CD14-positive monocyte (primary cell): ENCODE measurements around the gene EVL. TPM values are rescaled to one million over a fixed set of nuclear protein-coding genes. Genes with fewer than 3 reads are reported as not detected.
"Not testable (repeated sequence)": the region's sequence is repeated elsewhere in the genome, so short reads cannot be mapped to it uniquely, and the experiment has no call there.

Experiments
- DNase-seq, 3 donors: peaks; one replicate each; pipeline ENCODE4 v3.0.0-alpha.2; 2011 to 2022
- H2AFZ ChIP-seq: 2 replicates; pipeline ENCODE4 v1.6.0; 2012; ENCODE audit warnings: mild to moderate bottlenecking, low read depth, low read length, inconsistent platforms; ENCODE audit not compliant: insufficient read depth, poor library complexity, severe bottlenecking
- H3K27ac ChIP-seq, 2 donors: 1 replicate in 1 of 2; 2 replicates in 1 of 2; pipeline ENCODE4 v1.5.1; 2012 to 2013; ENCODE audit warnings: low read length in 2 of 2, control low read depth in 1 of 2, inconsistent platforms in 1 of 2, low read depth in 1 of 2, mild to moderate bottlenecking in 1 of 2
- H3K27me3 ChIP-seq, 2 donors: one replicate each; pipeline versions ENCODE4 v1.6.0 to v1.6.1; 2011 to 2013; ENCODE audit warnings: low read length in 2 of 2; ENCODE audit not compliant: control insufficient read depth in 2 of 2, insufficient read depth in 2 of 2
- H3K36me3 ChIP-seq, 2 donors: replicated peaks in 1 of 2; 1 replicate in 1 of 2; 2 replicates in 1 of 2; pipeline versions ENCODE4 v1.5.1 to v1.6.1; 2012 to 2013; ENCODE audit warnings: low read length in 2 of 2, control low read depth in 1 of 2, inconsistent platforms in 1 of 2, mild to moderate bottlenecking in 1 of 2; ENCODE audit not compliant: insufficient read depth in 2 of 2, control insufficient read depth in 1 of 2
- H3K4me1 ChIP-seq, 2 donors: 1 replicate in 1 of 2; 2 replicates in 1 of 2; pipeline versions ENCODE4 v1.5.1 to v1.6.1; 2012 to 2013; ENCODE audit warnings: low read length in 2 of 2, control low read depth in 1 of 2, inconsistent platforms in 1 of 2, mild to moderate bottlenecking in 1 of 2, moderate library complexity in 1 of 2; ENCODE audit not compliant: insufficient read depth in 2 of 2, control insufficient read depth in 1 of 2
- H3K4me2 ChIP-seq: replicated peaks from 2 replicates; pipeline ENCODE3; 2012; ENCODE audit warnings: low read length, moderate library complexity, mild to moderate bottlenecking; ENCODE audit not compliant: poor library complexity, severe bottlenecking; ENCODE audit errors: extremely low read depth
- H3K4me3 ChIP-seq, 3 experiments: fragments of 200-600 bp in 1 of 3; sonication (generic) in 1 of 3; replicated peaks in 1 of 3; 1 replicate in 2 of 3; 2 replicates in 1 of 3; pipeline ENCODE4 v1.5.1; 2011 to 2013; ENCODE audit warnings: low read length in 3 of 3, mild to moderate bottlenecking in 3 of 3, control low read depth in 2 of 3, low read depth in 2 of 3, inconsistent platforms in 1 of 3, moderate library complexity in 1 of 3
- H3K79me2 ChIP-seq: 2 replicates; pipeline ENCODE4 v1.6.0; 2012; ENCODE audit warnings: mild to moderate bottlenecking, control low read depth, inconsistent platforms, low read length, moderate library complexity; ENCODE audit not compliant: insufficient read depth
- H3K9ac ChIP-seq: 2 replicates; pipeline ENCODE4 v1.6.0; 2017; ENCODE audit warnings: low read length, mild to moderate bottlenecking; ENCODE audit not compliant: insufficient read depth, poor library complexity, severe bottlenecking
- H3K9me3 ChIP-seq, 2 donors: replicated peaks in 1 of 2; 1 replicate in 1 of 2; 2 replicates in 1 of 2; pipeline versions ENCODE4 v1.5.1 to v1.6.1; 2012 to 2013; ENCODE audit warnings: low read length in 2 of 2, control low read depth in 1 of 2; ENCODE audit not compliant: control insufficient read depth in 1 of 2, insufficient read depth in 1 of 2
- H4K20me1 ChIP-seq: 2 replicates; pipeline ENCODE4 v1.6.0; 2012; ENCODE audit warnings: mild to moderate bottlenecking, low read length, control low read depth, moderate library complexity; ENCODE audit not compliant: insufficient read depth
- H3K27ac Mint-ChIP-seq, 7 donors: one replicate each; pipeline ENCODE4 v1.8.0; 2020; ENCODE audit warnings: mild to moderate bottlenecking in 7 of 7, mixed read lengths in 7 of 7, moderate library complexity in 6 of 7, inconsistent platforms in 2 of 7
- H3K27me3 Mint-ChIP-seq, 3 donors: one replicate each; pipeline ENCODE4 v1.8.0; 2021 to 2022; ENCODE audit warnings: low read depth in 3 of 3, mild to moderate bottlenecking in 3 of 3, mixed read lengths in 3 of 3, moderate library complexity in 3 of 3, inconsistent platforms in 1 of 3
- H3K36me3 Mint-ChIP-seq, 2 donors: one replicate each; pipeline ENCODE4 v1.8.0; 2020; ENCODE audit warnings: mixed read lengths in 2 of 2, inconsistent platforms in 1 of 2, mild to moderate bottlenecking in 1 of 2
- H3K4me1 Mint-ChIP-seq: one replicate; pipeline ENCODE4 v1.8.0; 2020; ENCODE audit warnings: mild to moderate bottlenecking, mixed read lengths
- H3K4me3 Mint-ChIP-seq, 2 donors: one replicate each; pipeline ENCODE4 v1.8.0; 2020; ENCODE audit warnings: mild to moderate bottlenecking in 2 of 2, mixed read lengths in 2 of 2, moderate library complexity in 1 of 2
- H3K9me3 Mint-ChIP-seq, 7 donors: one replicate each; pipeline ENCODE4 v1.8.0; 2020 to 2022; ENCODE audit warnings: mixed read lengths in 7 of 7, mild to moderate bottlenecking in 6 of 7, moderate library complexity in 6 of 7, inconsistent platforms in 2 of 7
- CTCF ChIP-seq: fragments of 200-600 bp; IDR thresholded peaks from one replicate; pipeline ENCODE4 v1.8.0; 2022; ENCODE audit warnings: antibody characterized with exemption, mild to moderate bottlenecking
- WGBS: methylation state at CpG from one replicate; pipeline ENCODE4 v1.1.5; 2013; ENCODE audit warnings: missing lambda C conversion rate; ENCODE audit not compliant: insufficient coverage; 5-methylcytosine and 5-hydroxymethylcytosine counted together
- intact Hi-C, 2 donors: fragments of 100-400 bp; cut with micrococcal nuclease; formaldehyde crosslinking; loops; one replicate each; pipeline versions ENCODE4 v1.15.0 to v1.15.1; 2023
- polyA plus RNA-seq, 3 donors: library from polyadenylated mRNA; depleted of rRNA in 1 of 3; unstranded in 2 of 3; stranded (reverse) in 1 of 3; fragments of 300-500 nt in 2 of 3; fragments of >200 nt in 1 of 3; fragmentation: Illumina TruSeq in 2 of 3; gene quantifications; 1 replicate in 2 of 3; 2 replicates in 1 of 3; pipeline ENCODE4 v1.2.3, GENCODE V29; 2012 to 2021

The EVL gene
- polyA plus RNA-seq, 3 donors = 3.2 to 131 (median 6.7) TPM

GRCh38 chr14:100063314-100063941, 1.8 kb upstream of the EVL start:
- H3K36me3 ChIP-seq = no peaks in the 10 kb centered on the region
- no peak for DNase-seq
- H3K27ac ChIP-seq = no peak overlapping the region
- no peaks in the 10 kb centered on the region for H4K20me1 ChIP-seq
- Mint-ChIP-seq H3K27me3 (peaks cover 0 to 3% (median 0%) of the 10 kb centered on the region in 3 donors), H3K36me3 (peaks cover 4 to 7% of the 10 kb centered on the region in 2 donors), H3K27ac (peak overlapping the region in 1 of 7 donors; percentile 70), H3K4me1 (peaks cover 57% of the 10 kb centered on the region), H3K9me3 (no peaks in the 10 kb centered on the region), H3K4me3 (no peak overlapping the region)
- H3K79me2 ChIP-seq = peaks cover 26% of the 10 kb centered on the region
- no peaks in the 10 kb centered on the region for H3K9me3 ChIP-seq
- H2AFZ ChIP-seq = no peak overlapping the region
- H3K4me2 ChIP-seq = no peak overlapping the region
- H3K9ac ChIP-seq = no peak overlapping the region
- no peak for TF ChIP-seq CTCF
- H3K27me3 ChIP-seq = no peaks in the 10 kb centered on the region
- intact Hi-C loops = no loop called here
- no peak overlapping the region for H3K4me3 ChIP-seq
- 93% methylated on average over 2 of the region's 6 CpGs for WGBS
- peaks cover 42 to 50% of the 10 kb centered on the region in 2 donors for H3K4me1 ChIP-seq

GRCh38 chr14:100064335-100065092, 708 bp upstream of the EVL start:
- Histone ChIP-seq H3K4me1 (peaks cover 53 to 60% of the 10 kb centered on the region in 2 donors), H2AFZ (peak overlapping the region; percentile 78), H3K9ac (peak overlapping the region; percentile 50), H3K79me2 (peaks cover 34% of the 10 kb centered on the region), H3K27ac (peak overlapping the region; percentile 94 to 95), H3K4me2 (peak overlapping the region; percentile 67), H3K4me3 (peak overlapping the region in 1 of 3 experiments; percentile 68)
- Mint-ChIP-seq H3K27ac (peak overlapping the region; percentile 90 to 99 (median 98)), H3K4me1 (peaks cover 62% of the 10 kb centered on the region), H3K4me3 (peak overlapping the region; percentile 78 to 97)
- not testable (repeated sequence) for H3K36me3 ChIP-seq, H3K9me3 ChIP-seq, H3K36me3 Mint-ChIP-seq, H4K20me1 ChIP-seq, H3K27me3 Mint-ChIP-seq, H3K27me3 ChIP-seq, H3K9me3 Mint-ChIP-seq
- peak in 1 of 3 donors; percentile 5 for DNase-seq
- intact Hi-C loops = loop anchor here in 1 of 2 donors (5.0 kb wide), 1 partner anchor 43 kb away; no protein-coding TSS in a partner anchor
- WGBS = 72% methylated on average over 7 of the region's 12 CpGs
